ENCODE results near the gene LRPPRC. TPM values are rescaled to one million over a fixed set of nuclear protein-coding genes. Genes with fewer than 3 reads are reported as not detected.

LRPPRC gene
- total RNA-seq, 2 donors from 2014 or later = 117 to 135 TPM

- no peaks in the 10 kb centered on the region for H3K4me1 Mint-ChIP-seq
- Histone ChIP-seq H3K4me3 (ENCODE audit: low read length) (no peak overlapping the region), H3K9ac (ENCODE audit: extremely low read depth, low read length, poor library complexity, severe bottlenecking) (no peak overlapping the region), H3K27ac (ENCODE audit: low read depth, low read length) (no peak overlapping the region), H3K27me3 (ENCODE audit: control insufficient read depth, insufficient read depth, low read length, poor library complexity, severe bottlenecking) (peaks cover 11% of the 10 kb centered on the region), H3K36me3 (ENCODE audit: control insufficient read depth, insufficient read depth, low read length) (no peaks in the 10 kb centered on the region), H3K4me1 (ENCODE audit: control insufficient read depth, insufficient read depth, low read length) (no peaks in the 10 kb centered on the region), H3K9me3 (ENCODE audit: control insufficient read depth, low read length) (no peaks in the 10 kb centered on the region)
- no peak overlapping the region for H3K27ac Mint-ChIP-seq
- no peaks in the 10 kb centered on the region for H3K9me3 Mint-ChIP-seq
- no peak overlapping the region for H3K4me3 Mint-ChIP-seq
- no peaks in the 10 kb centered on the region for H3K36me3 Mint-ChIP-seq (ENCODE audit: low read depth)
- DNase-seq = peak; percentile 26
- 92 to 93% methylated on average over 5 of the region's 5 CpGs for WGBS, 2 experiments (ENCODE audit: insufficient coverage in 1 of 2, insufficient read length in 1 of 2)
- peaks cover 8% of the 10 kb centered on the region for H3K27me3 Mint-ChIP-seq (ENCODE audit: insufficient read depth)
- TF ChIP-seq, protein P1, sequence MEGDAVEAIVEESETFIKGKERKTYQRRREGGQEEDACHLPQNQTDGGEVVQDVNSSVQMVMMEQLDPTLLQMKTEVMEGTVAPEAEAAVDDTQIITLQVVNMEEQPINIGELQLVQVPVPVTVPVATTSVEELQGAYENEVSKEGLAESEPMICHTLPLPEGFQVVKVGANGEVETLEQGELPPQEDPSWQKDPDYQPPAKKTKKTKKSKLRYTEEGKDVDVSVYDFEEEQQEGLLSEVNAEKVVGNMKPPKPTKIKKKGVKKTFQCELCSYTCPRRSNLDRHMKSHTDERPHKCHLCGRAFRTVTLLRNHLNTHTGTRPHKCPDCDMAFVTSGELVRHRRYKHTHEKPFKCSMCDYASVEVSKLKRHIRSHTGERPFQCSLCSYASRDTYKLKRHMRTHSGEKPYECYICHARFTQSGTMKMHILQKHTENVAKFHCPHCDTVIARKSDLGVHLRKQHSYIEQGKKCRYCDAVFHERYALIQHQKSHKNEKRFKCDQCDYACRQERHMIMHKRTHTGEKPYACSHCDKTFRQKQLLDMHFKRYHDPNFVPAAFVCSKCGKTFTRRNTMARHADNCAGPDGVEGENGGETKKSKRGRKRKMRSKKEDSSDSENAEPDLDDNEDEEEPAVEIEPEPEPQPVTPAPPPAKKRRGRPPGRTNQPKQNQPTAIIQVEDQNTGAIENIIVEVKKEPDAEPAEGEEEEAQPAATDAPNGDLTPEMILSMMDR (conservative IDR thresholded peaks at IDR 0.05) = no peak
Observed at GRCh38 chr2:43846140-43846793, 149.5 kb downstream of the LRPPRC start.

DNA sequence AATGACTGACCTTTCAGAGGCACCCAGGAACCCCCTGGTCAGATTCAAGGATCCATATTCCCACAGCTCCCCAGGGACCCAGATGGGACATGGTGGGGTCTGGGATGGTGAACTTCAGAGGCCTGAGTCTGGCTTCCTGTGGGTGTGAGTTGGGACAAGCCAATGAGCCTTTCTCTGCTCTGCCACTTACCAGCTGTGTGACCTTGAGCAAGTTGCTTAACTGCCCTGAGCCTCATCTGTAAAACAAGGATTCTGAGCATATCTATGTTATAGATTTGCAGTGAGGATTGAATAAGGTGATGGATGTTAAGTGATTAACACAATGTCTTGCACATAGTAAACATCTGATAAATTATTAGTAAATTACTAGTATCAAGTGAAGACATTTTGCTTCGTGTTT is 150.6 kb downstream of the LRPPRC start:
- H3K9me3 ChIP-seq (ENCODE audit: control insufficient read depth, low read length) = no peaks in the 10 kb centered on the region
- no peaks in the 10 kb centered on the region for H3K9me3 Mint-ChIP-seq
- no peaks in the 10 kb centered on the region for H3K4me1 Mint-ChIP-seq
- peaks cover 11% of the 10 kb centered on the region for H3K27me3 ChIP-seq (ENCODE audit: control insufficient read depth, insufficient read depth, low read length, poor library complexity, severe bottlenecking)
- H3K4me3 Mint-ChIP-seq = no peak overlapping the region
- WGBS, 2 experiments (ENCODE audit: insufficient coverage in 1 of 2, insufficient read length in 1 of 2) = 83% methylated on average over 1 of the region's 1 CpG; no CpG with 5 or more reads in 1 of the 2 experiments
- H3K9ac ChIP-seq (ENCODE audit: extremely low read depth, low read length, poor library complexity, severe bottlenecking) = no peak overlapping the region
- H3K27me3 Mint-ChIP-seq (ENCODE audit: insufficient read depth) = peaks cover 6% of the 10 kb centered on the region
- H3K36me3 ChIP-seq (ENCODE audit: control insufficient read depth, insufficient read depth, low read length) = no peaks in the 10 kb centered on the region
- peak; percentile 28 for DNase-seq
- TF ChIP-seq, protein P1 (conservative IDR thresholded peaks at IDR 0.05) = no peak
- H3K4me1 ChIP-seq (ENCODE audit: control insufficient read depth, insufficient read depth, low read length) = no peaks in the 10 kb centered on the region
- H3K27ac ChIP-seq (ENCODE audit: low read depth, low read length) = no peak overlapping the region
- H3K4me3 ChIP-seq (ENCODE audit: low read length) = no peak overlapping the region
- H3K36me3 Mint-ChIP-seq (ENCODE audit: low read depth) = no peaks in the 10 kb centered on the region
- no peak overlapping the region for H3K27ac Mint-ChIP-seq

DNA sequence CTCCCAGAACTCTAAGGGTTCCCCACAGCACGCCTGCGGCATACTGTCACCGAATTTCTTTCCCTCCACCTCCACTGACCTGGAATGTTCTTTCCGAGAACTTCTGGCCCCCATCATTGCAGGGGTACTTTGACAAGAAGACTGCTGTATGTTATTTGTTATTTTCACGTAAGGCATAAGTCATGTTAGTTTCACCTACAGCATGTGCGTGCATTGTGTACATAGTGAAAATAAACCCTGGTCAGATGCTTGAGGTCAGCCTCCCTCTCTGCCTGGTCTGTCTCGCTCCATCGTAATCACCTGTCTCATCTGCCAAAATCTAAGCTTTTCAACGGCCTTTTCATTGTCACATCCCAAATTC is 152.9 kb downstream of the LRPPRC start:
- H3K36me3 Mint-ChIP-seq (ENCODE audit: low read depth) = no peaks in the 10 kb centered on the region
- Histone ChIP-seq H3K27me3 (ENCODE audit: control insufficient read depth, insufficient read depth, low read length, poor library complexity, severe bottlenecking) (peaks cover 11% of the 10 kb centered on the region), H3K4me1 (ENCODE audit: control insufficient read depth, insufficient read depth, low read length) (no peaks in the 10 kb centered on the region), H3K4me3 (ENCODE audit: low read length) (no peak overlapping the region), H3K36me3 (ENCODE audit: control insufficient read depth, insufficient read depth, low read length) (no peaks in the 10 kb centered on the region), H3K9me3 (ENCODE audit: control insufficient read depth, low read length) (no peaks in the 10 kb centered on the region), H3K9ac (ENCODE audit: extremely low read depth, low read length, poor library complexity, severe bottlenecking) (no peak overlapping the region), H3K27ac (ENCODE audit: low read depth, low read length) (no peak overlapping the region)
- H3K4me1 Mint-ChIP-seq = no peaks in the 10 kb centered on the region
- H3K27me3 Mint-ChIP-seq (ENCODE audit: insufficient read depth) = peaks cover 6% of the 10 kb centered on the region
- no peak overlapping the region for H3K27ac Mint-ChIP-seq
- WGBS, 2 experiments (ENCODE audit: insufficient coverage in 1 of 2, insufficient read length in 1 of 2) = 92 to 100% methylated on average over 3 to 9 of the region's 9 CpGs
- TF ChIP-seq, protein P1 (conservative IDR thresholded peaks at IDR 0.05) = no peak
- no peak overlapping the region for H3K4me3 Mint-ChIP-seq
- peak; percentile 17 for DNase-seq
- no peaks in the 10 kb centered on the region for H3K9me3 Mint-ChIP-seq

All from endodermal cell (in vitro differentiated cells).